Fibroblast of mammary gland (primary cell): ENCODE data around the gene DPP7.

Experiments
- DNase-seq: peaks from one replicate; pipeline ENCODE4 v3.0.0-alpha.2; 2010; ENCODE audit warnings: low read depth
- H3K4me3 ChIP-seq: 2 replicates; pipeline ENCODE4 v1.5.1; 2011; ENCODE audit warnings: low read depth, mild to moderate bottlenecking, low read length, moderate library complexity; ENCODE audit not compliant: control insufficient read depth
- CTCF ChIP-seq: conservative IDR thresholded peaks from 2 replicates; pipeline ENCODE4 v1.5.1; 2011; ENCODE audit warnings: low read depth, low read length, inconsistent platforms; ENCODE audit not compliant: control insufficient read depth, insufficient read depth

DPP7 gene

GRCh38 chr9:137148242-137148641, 33.7 kb upstream of the DPP7 start:
- H3K4me3 ChIP-seq: no peak overlapping the region
- no peak for TF ChIP-seq CTCF
- no peak for DNase-seq

DNA sequence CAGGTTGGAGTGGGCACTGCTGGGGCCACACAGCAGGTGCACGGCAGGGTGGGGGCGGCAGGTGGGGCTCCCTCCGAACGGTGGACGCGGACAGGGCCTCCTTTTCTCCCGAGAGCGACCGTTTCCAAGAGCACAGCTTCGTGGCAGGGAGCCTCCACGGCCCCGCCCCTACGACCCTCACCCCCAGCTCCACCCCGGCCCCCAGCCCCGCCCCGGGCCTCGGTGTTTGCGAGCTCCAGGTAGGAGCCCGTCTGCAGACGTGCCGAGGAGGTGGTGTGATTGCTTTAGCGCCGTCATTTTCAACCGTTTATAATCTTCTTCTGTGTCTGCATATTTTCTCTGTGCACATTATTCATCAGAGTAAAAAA, 33.2 kb upstream of the DPP7 start:
- no peak overlapping the region for H3K4me3 ChIP-seq
- no peak for TF ChIP-seq CTCF
- DNase-seq: no peak

DNA sequence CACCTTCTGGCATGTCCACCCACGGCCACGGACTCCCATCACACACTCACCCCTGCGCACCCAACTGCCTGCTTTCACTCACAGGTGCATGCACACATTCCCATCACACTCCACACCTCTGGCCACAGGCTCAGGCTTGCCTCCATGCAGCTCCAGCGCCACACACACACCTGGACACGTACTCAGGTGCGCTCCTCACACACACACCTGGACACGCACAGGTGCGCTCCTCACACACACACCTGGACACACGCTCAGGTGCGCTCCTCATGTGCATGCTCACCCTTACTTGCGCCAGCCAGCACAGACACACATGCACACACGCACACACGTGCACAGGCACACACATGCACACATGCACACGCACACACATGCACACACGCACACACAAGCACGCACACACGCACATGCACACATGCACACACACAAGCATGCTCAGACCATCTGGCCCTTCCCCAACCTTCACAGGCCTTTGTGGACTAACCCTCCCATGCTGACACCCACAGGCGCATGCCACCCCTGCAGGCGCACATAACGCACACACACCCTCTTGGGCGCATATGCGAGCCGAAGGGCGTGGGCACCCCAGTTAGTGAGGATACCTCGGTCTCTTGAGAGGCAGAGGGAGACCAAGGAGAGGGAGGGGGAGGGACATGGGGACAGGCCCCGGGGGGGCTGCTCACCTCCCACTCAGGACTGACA, 32.7 kb upstream of the DPP7 start:
- H3K4me3 ChIP-seq: no peak overlapping the region
- no peak for TF ChIP-seq CTCF
- DNase-seq: no peak

DNA sequence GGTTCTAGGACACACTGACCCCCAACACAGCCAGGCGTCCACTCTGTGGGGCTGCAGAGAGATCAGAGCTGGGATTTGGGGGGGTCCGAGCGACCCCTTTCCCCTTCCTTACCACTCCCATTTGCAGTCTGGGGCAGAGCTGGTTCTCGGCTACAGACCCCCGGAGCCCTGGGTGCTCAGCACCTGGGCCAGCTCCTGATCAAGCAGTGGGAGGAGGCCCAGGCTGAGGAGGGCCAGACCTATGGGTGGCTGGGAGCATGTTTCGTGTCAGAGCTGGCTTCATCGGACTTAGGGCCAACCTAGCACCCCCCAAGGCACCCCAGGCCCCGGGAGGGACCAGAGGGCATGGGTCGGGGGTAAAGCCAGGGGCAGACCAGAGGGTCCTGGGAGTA, 32.0 kb upstream of the DPP7 start:
- no peak for DNase-seq
- no peak for TF ChIP-seq CTCF
- H3K4me3 ChIP-seq: no peak overlapping the region

DNA sequence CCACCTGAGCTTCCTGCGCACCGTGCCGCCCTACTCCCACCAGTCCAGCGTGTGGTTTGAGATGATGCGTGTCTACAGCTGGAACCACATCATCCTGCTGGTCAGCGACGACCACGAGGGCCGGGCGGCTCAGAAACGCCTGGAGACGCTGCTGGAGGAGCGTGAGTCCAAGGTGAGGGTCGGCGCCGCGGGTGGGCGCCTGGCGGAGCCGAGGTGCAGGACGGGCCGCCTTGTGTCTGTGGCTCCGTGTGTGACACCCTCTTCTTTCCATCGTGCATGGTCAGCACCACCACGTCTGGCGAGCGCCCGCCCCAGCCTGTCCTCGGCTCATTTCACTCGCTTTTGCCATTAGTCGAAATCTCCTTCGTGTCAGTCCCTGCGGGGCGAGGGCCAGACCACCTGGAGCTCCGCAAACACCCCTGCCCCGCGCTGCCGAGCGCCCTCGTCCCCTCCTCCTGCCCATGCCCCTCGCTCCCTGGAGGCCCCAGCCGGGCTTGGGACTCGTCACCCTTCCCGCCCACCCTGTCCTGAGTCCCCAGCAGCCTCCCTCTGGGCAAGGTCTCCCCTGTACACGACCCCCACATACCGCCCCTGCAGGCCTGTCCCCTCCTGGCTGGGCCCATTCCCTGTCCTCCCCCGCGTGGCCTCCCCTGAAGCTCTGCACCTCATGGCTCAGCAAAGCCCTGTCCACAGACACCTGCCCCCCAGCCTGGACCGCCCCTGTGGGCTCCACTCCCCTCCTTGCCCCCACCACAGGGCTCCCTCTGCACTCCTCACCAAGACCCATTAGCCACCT, 31.4 kb upstream of the DPP7 start:
- no peak for DNase-seq
- no peak for TF ChIP-seq CTCF
- no peak overlapping the region for H3K4me3 ChIP-seq

GRCh38 chr9:137143459-137143858, 28.9 kb upstream of the DPP7 start:
- no peak for TF ChIP-seq CTCF
- no peak for DNase-seq
- no peak overlapping the region for H3K4me3 ChIP-seq
